Hepatocyte (in vitro differentiated cells): Measurements from ENCODE around the gene PLEKHG7. TPM values are rescaled to one million over a fixed set of nuclear protein-coding genes. Genes with fewer than 3 reads are reported as not detected.
"Not testable (repeated sequence)": the region's sequence is repeated elsewhere in the genome, so short reads cannot be mapped to it uniquely, and the experiment has no call there.

Source experiments
- DNase-seq: peaks from one replicate; pipeline ENCODE4 v3.0.0-alpha.2; 2016; ENCODE audit warnings: low spot score
- H2AFZ ChIP-seq: fragments of 200-600 bp; sonication (generic); 2 replicates; pipeline ENCODE4 v1.6.0; 2016; ENCODE audit warnings: antibody characterized with exemption, mild to moderate bottlenecking
- H3K27ac ChIP-seq: fragments of 200-600 bp; sonication (generic); 2 replicates; pipeline ENCODE4 v1.5.1; 2016; ENCODE audit warnings: mild to moderate bottlenecking
- H3K27me3 ChIP-seq: fragments of 200-600 bp; sonication (generic); 2 replicates; pipeline ENCODE4 v1.6.1; 2016
- H3K36me3 ChIP-seq: fragments of 200-600 bp; sonication (generic); replicated peaks from 2 replicates; pipeline ENCODE4 v1.5.1; 2016; ENCODE audit warnings: low read depth; ENCODE audit not compliant: insufficient read depth
- H3K4me1 ChIP-seq: fragments of 200-600 bp; sonication (generic); 2 replicates; pipeline ENCODE4 v1.5.1; 2016; ENCODE audit warnings: mild to moderate bottlenecking, moderate library complexity; ENCODE audit not compliant: insufficient read depth
- H3K4me2 ChIP-seq: fragments of 200-600 bp; sonication (generic); 2 replicates; pipeline ENCODE4 v1.6.0; 2016
- H3K4me3 ChIP-seq: fragments of 200-600 bp; sonication (generic); 2 replicates; pipeline ENCODE4 v1.5.1; 2016; ENCODE audit warnings: mild to moderate bottlenecking
- H3K79me2 ChIP-seq: fragments of 200-600 bp; sonication (generic); 2 replicates; pipeline ENCODE4 v1.6.0; 2017; ENCODE audit warnings: mild to moderate bottlenecking
- H3K9me2 ChIP-seq: fragments of 200-600 bp; sonication (generic); replicated peaks from 2 replicates; pipeline ENCODE4 v1.6.0; 2017; ENCODE audit warnings: mild to moderate bottlenecking; ENCODE audit not compliant: insufficient read depth
- H3K9me3 ChIP-seq: fragments of 200-600 bp; sonication (generic); 2 replicates; pipeline ENCODE4 v1.5.1; 2016; ENCODE audit warnings: low read depth, mild to moderate bottlenecking
- H4K20me1 ChIP-seq: fragments of 200-600 bp; sonication (generic); 2 replicates; pipeline ENCODE4 v1.6.0; 2016; ENCODE audit warnings: mild to moderate bottlenecking; ENCODE audit not compliant: insufficient read depth, poor library complexity, severe bottlenecking
- CTCF ChIP-seq: fragments of 200-600 bp; sonication (generic); IDR thresholded peaks from 2 replicates; pipeline ENCODE4 v1.5.1; 2016; ENCODE audit warnings: antibody characterized with exemption, mild to moderate bottlenecking; ENCODE audit not compliant: poor library complexity
- EZH2 ChIP-seq: fragments of 200-600 bp; sonication (generic); IDR thresholded peaks from 2 replicates; pipeline ENCODE4 v1.6.1; 2016; ENCODE audit warnings: antibody characterized with exemption, mild to moderate bottlenecking, borderline replicate concordance
- EZH2phosphoT487 ChIP-seq: fragments of 200-600 bp; sonication (generic); IDR thresholded peaks from one replicate; pipeline ENCODE4 v1.6.1; 2018; ENCODE audit warnings: antibody characterized with exemption, mild to moderate bottlenecking, low read depth, moderate library complexity; ENCODE audit not compliant: unreplicated experiment, severe bottlenecking
- WGBS: methylation state at CpG from one replicate; pipeline ENCODE4 v1.1.6; 2016; ENCODE audit warnings: low lambda C conversion rate; ENCODE audit errors: missing lambda C conversion rate; 5-methylcytosine and 5-hydroxymethylcytosine counted together
- polyA plus RNA-seq: library from polyadenylated mRNA; unstranded; fragments of >200 nt; fragmentation: Nextera tagmentation; extraction: Ambion mirVana; gene quantifications from 2 replicates; pipeline ENCODE4 v1.2.1, GENCODE V29; 2016
- total RNA-seq: library from RNA; depleted of rRNA; stranded (reverse); fragments of >200 nt; gene quantifications from 2 replicates; pipeline ENCODE4 v1.2.3, GENCODE V29; 2014

PLEKHG7 gene
- total and polyA plus RNA-seq, 2 experiments from 2014 or later = 0.17 to 0.94 TPM

DNA sequence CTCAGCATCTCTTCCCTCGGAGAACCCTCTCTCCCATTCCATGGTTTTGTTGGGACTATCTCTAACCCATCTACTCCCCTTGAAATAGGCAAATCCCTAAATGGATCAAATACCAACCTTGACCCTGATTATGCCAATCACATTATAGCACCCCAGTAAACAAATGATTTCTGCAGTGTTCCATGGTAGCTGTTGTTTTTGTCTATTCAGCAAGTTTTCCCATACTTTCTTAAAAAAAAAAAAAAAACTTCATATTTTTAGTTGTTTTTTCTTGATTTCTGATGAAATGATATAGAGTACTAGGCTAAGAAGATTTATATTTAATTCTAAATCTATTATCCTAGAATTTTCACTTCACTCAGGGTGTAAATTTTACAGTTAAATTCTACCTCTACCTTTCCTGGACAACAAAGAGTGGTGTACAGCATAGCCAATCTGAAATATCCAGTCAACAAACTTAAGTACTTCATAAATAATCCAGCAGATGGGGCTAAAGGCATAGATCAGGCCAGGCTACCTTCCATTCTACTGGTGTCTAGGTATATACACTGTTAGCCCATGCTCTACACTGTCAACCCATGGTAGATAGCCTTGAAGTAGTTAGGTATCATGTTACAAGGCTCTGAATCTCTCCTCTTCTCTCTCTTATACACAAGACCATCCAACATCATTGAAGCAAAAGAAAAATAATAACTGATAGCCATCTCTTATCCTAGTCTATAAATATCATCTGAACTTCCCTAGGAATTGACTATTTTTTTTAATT lies 82.2 kb downstream of the PLEKHG7 start:
- no peaks in the 10 kb centered on the region for H4K20me1 ChIP-seq
- no peaks in the 10 kb centered on the region for H3K27me3 ChIP-seq
- 65% methylated on average over 1 of the region's 1 CpG for WGBS
- H2AFZ ChIP-seq = no peak overlapping the region
- H3K4me3 ChIP-seq = no peak overlapping the region
- H3K79me2 ChIP-seq = no peaks in the 10 kb centered on the region
- TF ChIP-seq EZH2 = no peak
- TF ChIP-seq CTCF = peak; percentile 63
- TF ChIP-seq EZH2phosphoT487 = no peak
- no peaks in the 10 kb centered on the region for H3K36me3 ChIP-seq
- no peaks in the 10 kb centered on the region for H3K4me1 ChIP-seq
- peak overlapping the region; percentile 22 for H3K27ac ChIP-seq
- no peaks in the 10 kb centered on the region for H3K9me2 ChIP-seq
- H3K9me3 ChIP-seq = no peaks in the 10 kb centered on the region
- no peak overlapping the region for H3K4me2 ChIP-seq
- DNase-seq = peak; percentile 82

DNA sequence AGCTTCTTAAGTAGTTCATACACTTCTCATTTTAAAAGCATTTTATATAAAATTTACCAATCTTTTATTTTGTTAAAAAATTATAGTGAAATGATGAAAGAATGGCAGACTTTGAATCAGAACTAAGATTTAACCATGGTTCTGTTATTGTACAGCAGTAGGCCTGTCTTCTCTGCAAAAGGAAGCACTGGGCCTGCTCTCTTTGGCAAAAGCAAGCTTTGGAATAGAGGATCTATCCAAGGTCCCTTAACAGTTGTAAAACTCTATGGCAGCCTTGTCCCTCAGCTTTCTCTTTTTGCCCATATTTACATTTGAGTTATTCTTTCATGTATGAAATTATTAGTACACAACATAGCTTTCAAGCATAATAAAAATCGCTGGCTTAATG lies 82.8 kb downstream of the PLEKHG7 start:
- Histone ChIP-seq H4K20me1 (no peaks in the 10 kb centered on the region), H3K27me3 (no peaks in the 10 kb centered on the region), H3K4me2 (no peak overlapping the region), H3K4me3 (no peak overlapping the region), H3K36me3 (no peaks in the 10 kb centered on the region), H3K27ac (no peak overlapping the region), H3K79me2 (no peaks in the 10 kb centered on the region), H3K9me3 (no peaks in the 10 kb centered on the region), H2AFZ (no peak overlapping the region), H3K4me1 (no peaks in the 10 kb centered on the region), H3K9me2 (no peaks in the 10 kb centered on the region)
- no peak for TF ChIP-seq EZH2
- no peak for TF ChIP-seq CTCF
- no peak for TF ChIP-seq EZH2phosphoT487
- 97% methylated on average over 1 of the region's 1 CpG for WGBS
- no peak for DNase-seq

DNA sequence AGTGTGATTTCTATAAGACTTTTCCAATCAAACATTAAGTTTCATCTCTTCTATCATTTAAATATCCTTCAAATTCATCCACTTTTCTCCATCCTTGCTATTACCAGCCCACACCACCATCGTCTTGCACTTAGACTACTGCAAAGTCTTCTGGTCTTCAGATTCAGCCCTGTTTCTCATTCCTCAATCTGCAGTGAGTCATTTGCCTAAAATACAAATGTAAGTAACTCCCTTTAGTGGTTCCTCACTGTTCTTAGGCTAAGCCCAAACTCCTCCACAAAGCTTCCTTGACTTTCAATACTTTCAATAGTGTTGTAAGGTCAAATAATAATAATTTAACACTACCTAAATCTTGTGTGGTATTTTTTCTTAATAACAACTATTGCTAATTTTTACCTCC lies 83.3 kb downstream of the PLEKHG7 start:
- WGBS = 97% methylated on average over 1 of the region's 1 CpG
- no peaks in the 10 kb centered on the region for H3K36me3 ChIP-seq
- DNase-seq = no peak

GRCh38 chr12:92794356-92794755 lies 91.6 kb downstream of the PLEKHG7 start:
- not testable (repeated sequence) for H2AFZ ChIP-seq, DNase-seq, H4K20me1 ChIP-seq, H3K4me2 ChIP-seq, H3K27ac ChIP-seq, H3K79me2 ChIP-seq, H3K4me1 ChIP-seq, H3K36me3 ChIP-seq, H3K9me3 ChIP-seq, H3K27me3 ChIP-seq, H3K9me2 ChIP-seq, H3K4me3 ChIP-seq
- WGBS = 97% methylated on average over 5 of the region's 5 CpGs

More for the DNA sequence above, 83.3 kb downstream of the PLEKHG7 start:
- no peaks in the 10 kb centered on the region for H3K27me3 ChIP-seq
- H3K9me3 ChIP-seq = no peaks in the 10 kb centered on the region
- TF ChIP-seq CTCF = no peak
- no peak for TF ChIP-seq EZH2
- TF ChIP-seq EZH2phosphoT487 = no peak
- no peak overlapping the region for H3K4me3 ChIP-seq
- no peaks in the 10 kb centered on the region for H4K20me1 ChIP-seq
- no peak overlapping the region for H3K27ac ChIP-seq
- H2AFZ ChIP-seq = no peak overlapping the region
- H3K9me2 ChIP-seq = no peaks in the 10 kb centered on the region
- H3K4me2 ChIP-seq = no peak overlapping the region
- no peaks in the 10 kb centered on the region for H3K79me2 ChIP-seq
- H3K4me1 ChIP-seq = no peaks in the 10 kb centered on the region
